ENCODE measurements around the gene NPHP4. TPM values are rescaled to one million over a fixed set of nuclear protein-coding genes. Genes with fewer than 3 reads are reported as not detected.

NPHP4 gene
- total RNA-seq, 1 donor = 6.5 TPM

- DNase-seq (ENCODE audit: low read depth) = no peak
- no peak for TF ChIP-seq CTCF (IDR thresholded peaks at IDR 0.05; ENCODE audit: insufficient read depth, low read depth, low read length)
- H3K4me3 ChIP-seq (ENCODE audit: low read depth, low read length) = no peak overlapping the region
Observed at GRCh38 chr1:5907966-5908365, 84.3 kb downstream of the NPHP4 start.

- TF ChIP-seq CTCF (IDR thresholded peaks at IDR 0.05; ENCODE audit: insufficient read depth, low read depth, low read length) = no peak
- H3K4me3 ChIP-seq (ENCODE audit: low read depth, low read length) = no peak overlapping the region
- no peak for DNase-seq (ENCODE audit: low read depth)
Observed at GRCh38 chr1:5907386-5907785, 84.8 kb downstream of the NPHP4 start.

GRCh38 chr1:5906966-5907365, 85.3 kb downstream of the NPHP4 start:
- no peak overlapping the region for H3K4me3 ChIP-seq (ENCODE audit: low read depth, low read length)
- no peak for DNase-seq (ENCODE audit: low read depth)
- no peak for TF ChIP-seq CTCF (IDR thresholded peaks at IDR 0.05; ENCODE audit: insufficient read depth, low read depth, low read length)

- H3K4me3 ChIP-seq (ENCODE audit: low read depth, low read length) = no peak overlapping the region
- no peak for DNase-seq (ENCODE audit: low read depth)
- no peak for TF ChIP-seq CTCF (IDR thresholded peaks at IDR 0.05; ENCODE audit: insufficient read depth, low read depth, low read length)
Observed at GRCh38 chr1:5906116-5906515, 86.1 kb downstream of the NPHP4 start.

GRCh38 chr1:5905436-5905835, 86.8 kb downstream of the NPHP4 start:
- DNase-seq (ENCODE audit: low read depth) = no peak
- no peak for TF ChIP-seq CTCF (IDR thresholded peaks at IDR 0.05; ENCODE audit: insufficient read depth, low read depth, low read length)

GRCh38 chr1:5904551-5904950, 87.7 kb downstream of the NPHP4 start:
- H3K4me3 ChIP-seq (ENCODE audit: low read depth, low read length) = no peak overlapping the region
- no peak for DNase-seq (ENCODE audit: low read depth)
- no peak for TF ChIP-seq CTCF (IDR thresholded peaks at IDR 0.05; ENCODE audit: insufficient read depth, low read depth, low read length)

More at GRCh38 chr1:5905436-5905835, 86.8 kb downstream of the NPHP4 start:
- no peak overlapping the region for H3K4me3 ChIP-seq (ENCODE audit: low read depth, low read length)

GRCh38 chr1:5903680-5904079, 88.5 kb downstream of the NPHP4 start:
- DNase-seq (ENCODE audit: low read depth) = no peak
- no peak for TF ChIP-seq CTCF (IDR thresholded peaks at IDR 0.05; ENCODE audit: insufficient read depth, low read depth, low read length)
- H3K4me3 ChIP-seq (ENCODE audit: low read depth, low read length) = no peak overlapping the region

Data from fibroblast of villous mesenchyme (primary cell).